ENCODE measurements around the gene HMHB1.

GRCh38 chr5:143843461-143843860 is 31.5 kb downstream of the HMHB1 start:
- no peak for TF ChIP-seq CTCF (IDR thresholded peaks at IDR 0.05; ENCODE audit: poor library complexity)
- no peak for TF ChIP-seq EZH2 (IDR thresholded peaks at IDR 0.05; ENCODE audit: borderline replicate concordance)
